OCI-LY7 (cell line): ENCODE measurements around the gene GET3. TPM values are rescaled to one million over a fixed set of nuclear protein-coding genes. Genes with fewer than 3 reads are reported as not detected.

Experiments
- BruUV-seq: library from RNA; stranded (reverse); fragments of 400-500 nt; replicated peaks from 2 replicates; lab custom pipeline; 2021; lab: Mats Ljungman, UMichigan
- CTCF ChIA-PET: fragments of 300-600 bp; sonication (Branson Sonifier 250); formaldehyde crosslinking; loops from one replicate; lab custom pipeline; 2022; ENCODE audit warnings: antibody characterized with exemption; ENCODE audit not compliant: unreplicated experiment; lab: Charles Lee
- POLR2A ChIA-PET: fragments of 300-600 bp; sonication (Branson Sonifier 250); formaldehyde crosslinking; loops from one replicate; lab custom pipeline; 2022; ENCODE audit warnings: antibody characterized with exemption; lab: Charles Lee
- DNase-seq: peaks from one replicate; pipeline ENCODE4 v3.0.0-alpha.2; 2015; ENCODE audit warnings: low spot score
- H2AFZ ChIP-seq: fragments of 200-600 bp; sonication (generic), shearing (Covaris generic); 2 replicates; pipeline ENCODE4 v1.6.1; 2014; ENCODE audit warnings: mild to moderate bottlenecking, antibody characterized with exemption, low read length, moderate library complexity
- H3K27ac ChIP-seq: fragments of 200-600 bp; sonication (generic); 2 replicates; pipeline ENCODE4 v1.5.1; 2014; ENCODE audit warnings: mixed run types, low read depth, mild to moderate bottlenecking, moderate library complexity, low read length, inconsistent platforms; ENCODE audit not compliant: poor library complexity, severe bottlenecking
- H3K36me3 ChIP-seq: fragments of 200-600 bp; sonication (generic); 2 replicates; pipeline ENCODE4 v1.6.1; 2014; ENCODE audit warnings: mild to moderate bottlenecking, antibody characterized with exemption, low read length, moderate library complexity, mixed read lengths; ENCODE audit not compliant: insufficient read depth
- H3K4me1 ChIP-seq: fragments of 200-600 bp; sonication (generic); 2 replicates; pipeline ENCODE4 v1.5.1; 2014; ENCODE audit warnings: mild to moderate bottlenecking, low read length; ENCODE audit not compliant: insufficient read depth, poor library complexity, severe bottlenecking
- H3K4me2 ChIP-seq: fragments of 200-600 bp; sonication (generic); 2 replicates; pipeline ENCODE4 v1.6.1; 2014; ENCODE audit warnings: mild to moderate bottlenecking, low read length
- H3K4me3 ChIP-seq: fragments of 200-600 bp; sonication (generic); 2 replicates; pipeline ENCODE4 v1.5.1; 2014; ENCODE audit warnings: mild to moderate bottlenecking, low read depth, low read length; ENCODE audit not compliant: poor library complexity, severe bottlenecking
- H3K79me2 ChIP-seq: fragments of 200-600 bp; sonication (generic); 2 replicates; pipeline ENCODE4 v1.6.1; 2016; ENCODE audit warnings: low read depth, mild to moderate bottlenecking, low read length, moderate library complexity, mixed read lengths; ENCODE audit not compliant: insufficient read depth
- H3K9me2 ChIP-seq: fragments of 200-600 bp; sonication (generic); 2 replicates; pipeline ENCODE4 v1.6.1; 2016; ENCODE audit warnings: mild to moderate bottlenecking, low read length, mixed read lengths; ENCODE audit not compliant: insufficient read depth
- H3K9me3 ChIP-seq: fragments of 200-600 bp; sonication (generic); 2 replicates; pipeline ENCODE4 v1.6.1; 2014; ENCODE audit warnings: mild to moderate bottlenecking, mixed run types, low read length, mixed read lengths
- H4K20me1 ChIP-seq: fragments of 200-600 bp; sonication (generic); 2 replicates; pipeline ENCODE4 v1.6.1; 2014; ENCODE audit warnings: mild to moderate bottlenecking, antibody characterized with exemption, low read length, moderate library complexity, mixed read lengths; ENCODE audit not compliant: insufficient read depth
- EZH2phosphoT487 ChIP-seq: fragments of 200-600 bp; sonication (generic); IDR thresholded peaks from 2 replicates; pipeline ENCODE4 v1.6.1; 2018; ENCODE audit warnings: low read depth, borderline replicate concordance, mild to moderate bottlenecking, mixed run types, antibody characterized with exemption, low read length, moderate library complexity, mixed read lengths
- intact Hi-C: fragments of 100-400 bp; cut with micrococcal nuclease; formaldehyde crosslinking; loops from one replicate; pipeline ENCODE4 v1.10.0; 2022; ENCODE audit not compliant: unreplicated experiment
- total RNA-seq, 2 experiments: library from RNA; depleted of rRNA in 1 of 2; stranded (reverse); fragments of >200 nt in 1 of 2; shearing (Covaris generic) in 1 of 2; gene quantifications; 2 replicates each; pipeline ENCODE4 v1.2.3, GENCODE V29; 2014 to 2022
- TF ChIP-seq, protein P1 (sequence below): fragments of 200-600 bp; sonication (generic); conservative IDR thresholded peaks from 2 replicates; pipeline ENCODE4 v1.5.1; 2014; ENCODE audit warnings: mild to moderate bottlenecking, antibody characterized with exemption, low read length, moderate library complexity, mixed read lengths

Gene GET3
- total RNA-seq, 2 experiments from 2014 or later, result 34.3 to 40.5 TPM

DNA sequence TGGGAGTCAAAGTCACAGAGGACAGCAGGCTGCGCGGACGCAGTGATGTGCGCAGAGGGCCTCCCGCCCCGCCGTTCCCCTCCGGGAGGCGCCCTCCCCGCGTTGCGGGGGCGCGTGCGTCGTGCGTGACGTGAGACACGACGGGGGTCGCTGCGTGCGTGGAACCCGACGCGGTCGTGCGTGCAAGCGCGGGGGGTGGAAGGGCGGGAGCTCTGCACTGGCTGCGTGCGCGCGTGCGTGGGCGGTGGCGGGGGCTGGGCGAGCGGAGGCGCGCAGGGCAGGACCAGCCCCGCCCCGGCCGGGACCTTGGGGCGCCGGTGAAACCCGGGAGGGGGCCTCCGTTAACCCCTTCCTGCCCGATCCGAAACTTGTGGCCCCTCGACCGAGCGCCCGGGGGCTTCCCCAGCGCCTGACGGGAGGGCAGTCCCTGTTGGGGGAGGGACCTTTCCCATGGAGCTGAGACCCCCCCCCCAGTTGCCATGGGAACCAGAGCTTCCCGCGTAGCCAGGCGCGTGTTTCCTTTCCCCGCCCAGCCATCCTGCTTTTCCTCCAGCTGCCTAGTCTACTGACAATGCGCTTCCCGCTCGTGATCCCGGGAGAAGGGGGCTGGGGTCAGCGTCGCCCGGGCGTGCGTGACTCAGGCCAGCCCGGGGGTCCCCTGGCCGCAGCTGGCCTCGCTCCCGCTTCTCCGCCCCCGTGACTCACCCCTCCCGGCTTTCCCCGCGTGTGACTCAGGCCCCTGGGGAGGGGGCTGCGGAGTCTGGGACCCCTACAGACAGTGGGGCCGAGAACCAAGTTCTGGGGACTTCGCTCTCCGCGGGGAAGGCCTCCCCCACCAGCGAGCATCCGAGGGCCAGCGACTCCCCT is 45.4 kb downstream of the GET3 start:
- peak; percentile 54 for DNase-seq
- POLR2A ChIA-PET, result interaction anchor here (0.9 to 1.0 kb wide), 2 partner anchors 9 to 61 kb away, joined by 3 to 5 read pairs; partner anchors contain the start of gene JUNB
- Histone ChIP-seq H3K79me2 (no peaks in the 10 kb centered on the region), H3K4me3 (peak overlapping the region; percentile 62), H4K20me1 (no peaks in the 10 kb centered on the region), H3K4me1 (peaks cover 73% of the 10 kb centered on the region), H3K4me2 (peak overlapping the region; percentile 67), H2AFZ (peak overlapping the region; percentile 63), H3K36me3 (no peaks in the 10 kb centered on the region), H3K9me2 (no peaks in the 10 kb centered on the region), H3K27ac (peak overlapping the region; percentile 22), H3K9me3 (no peaks in the 10 kb centered on the region)
- TF ChIP-seq EZH2phosphoT487, result no peak
- TF ChIP-seq, protein P1, sequence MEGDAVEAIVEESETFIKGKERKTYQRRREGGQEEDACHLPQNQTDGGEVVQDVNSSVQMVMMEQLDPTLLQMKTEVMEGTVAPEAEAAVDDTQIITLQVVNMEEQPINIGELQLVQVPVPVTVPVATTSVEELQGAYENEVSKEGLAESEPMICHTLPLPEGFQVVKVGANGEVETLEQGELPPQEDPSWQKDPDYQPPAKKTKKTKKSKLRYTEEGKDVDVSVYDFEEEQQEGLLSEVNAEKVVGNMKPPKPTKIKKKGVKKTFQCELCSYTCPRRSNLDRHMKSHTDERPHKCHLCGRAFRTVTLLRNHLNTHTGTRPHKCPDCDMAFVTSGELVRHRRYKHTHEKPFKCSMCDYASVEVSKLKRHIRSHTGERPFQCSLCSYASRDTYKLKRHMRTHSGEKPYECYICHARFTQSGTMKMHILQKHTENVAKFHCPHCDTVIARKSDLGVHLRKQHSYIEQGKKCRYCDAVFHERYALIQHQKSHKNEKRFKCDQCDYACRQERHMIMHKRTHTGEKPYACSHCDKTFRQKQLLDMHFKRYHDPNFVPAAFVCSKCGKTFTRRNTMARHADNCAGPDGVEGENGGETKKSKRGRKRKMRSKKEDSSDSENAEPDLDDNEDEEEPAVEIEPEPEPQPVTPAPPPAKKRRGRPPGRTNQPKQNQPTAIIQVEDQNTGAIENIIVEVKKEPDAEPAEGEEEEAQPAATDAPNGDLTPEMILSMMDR, result 0 out of 2 replicates have a peak, but pooled peaks have one; percentile 17
- no TSS peak for BruUV-seq
- CTCF ChIA-PET, result interaction anchor here (1.0 kb wide), 1 partner anchor 10 kb away, joined by 3 read pairs; no protein-coding TSS in a partner anchor
- intact Hi-C loops, result no loop called here

DNA sequence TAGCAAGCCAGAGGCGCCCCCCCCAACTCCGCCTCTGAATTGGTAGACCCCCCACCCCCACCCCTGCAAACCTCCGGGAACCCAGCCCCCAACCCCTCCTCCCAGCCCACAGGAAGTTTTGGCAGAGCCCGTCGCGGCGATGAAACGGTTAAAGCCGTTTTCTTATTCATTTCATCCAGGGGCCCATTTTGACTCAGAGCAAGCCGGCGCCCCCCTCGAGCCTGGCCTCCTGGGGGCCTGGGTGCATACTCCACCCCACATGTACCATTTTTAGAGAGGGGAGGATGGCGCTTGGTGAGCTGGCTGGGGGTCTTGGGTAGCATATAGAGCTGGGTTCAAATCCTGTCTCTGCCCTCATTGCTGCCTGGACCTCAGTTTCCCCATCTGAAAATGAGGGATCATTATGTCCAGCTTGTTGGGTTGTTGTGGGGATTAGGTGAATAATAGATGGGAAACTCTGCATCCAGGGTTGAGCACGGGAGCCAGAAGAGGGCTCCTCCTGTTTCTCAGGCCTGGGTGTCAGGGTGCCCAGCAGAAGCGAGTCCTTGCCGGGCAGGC is 46.1 kb downstream of the GET3 start:
- DNase-seq, result no peak
- intact Hi-C loops, result no loop called here
- no peaks in the 10 kb centered on the region for H3K9me2 ChIP-seq
- H3K27ac ChIP-seq, result peak overlapping the region; percentile 27
- ChIA-PET CTCF (interaction anchor here (1.0 kb wide), 1 partner anchor 10 kb away, joined by 3 read pairs; no protein-coding TSS in a partner anchor), POLR2A (interaction anchor here (0.7 to 1.0 kb wide), 2 partner anchors 8 to 10 kb away, joined by 4 to 5 read pairs; partner anchors contain the start of gene JUNB)
- TF ChIP-seq EZH2phosphoT487, result no peak
- TF ChIP-seq, protein P1, result no peak
- peak overlapping the region; percentile 67 for H3K4me2 ChIP-seq
- H3K4me3 ChIP-seq, result peak overlapping the region; percentile 62
- H3K36me3 ChIP-seq, result no peaks in the 10 kb centered on the region
- H3K4me1 ChIP-seq, result peaks cover 67% of the 10 kb centered on the region
- no peaks in the 10 kb centered on the region for H3K79me2 ChIP-seq
- no peaks in the 10 kb centered on the region for H4K20me1 ChIP-seq
- BruUV-seq, result no TSS peak
- H3K9me3 ChIP-seq, result no peaks in the 10 kb centered on the region
- peak overlapping the region; percentile 63; the same call in 1 of the 2 replicates for H2AFZ ChIP-seq
